Activated naive CD8-positive, alpha-beta T cell (primary cell): ENCODE measurements around the gene MMP23B.
A peak's percentile ranks its signal among the peaks of the same experiment; 100 is the strongest.
"Not testable (repeated sequence)": the region's sequence is repeated elsewhere in the genome, so short reads cannot be mapped to it uniquely, and the experiment has no call there.

Source experiments
- H3K27ac Mint-ChIP-seq: one replicate; pipeline ENCODE4 v1.8.0; 2021; ENCODE audit warnings: mixed read lengths
- H3K27me3 Mint-ChIP-seq: one replicate; pipeline ENCODE4 v1.8.0; 2021; ENCODE audit warnings: mixed read lengths
- H3K36me3 Mint-ChIP-seq: one replicate; pipeline ENCODE4 v1.8.0; 2021; ENCODE audit warnings: mixed read lengths
- H3K4me1 Mint-ChIP-seq: one replicate; pipeline ENCODE4 v1.8.0; 2021; ENCODE audit warnings: low read depth, mixed read lengths
- H3K4me3 Mint-ChIP-seq: one replicate; pipeline ENCODE4 v1.8.0; 2021; ENCODE audit warnings: mild to moderate bottlenecking, mixed read lengths
- H3K9me3 Mint-ChIP-seq: one replicate; pipeline ENCODE4 v1.8.0; 2021; ENCODE audit warnings: low read depth, mixed read lengths

Gene MMP23B

DNA sequence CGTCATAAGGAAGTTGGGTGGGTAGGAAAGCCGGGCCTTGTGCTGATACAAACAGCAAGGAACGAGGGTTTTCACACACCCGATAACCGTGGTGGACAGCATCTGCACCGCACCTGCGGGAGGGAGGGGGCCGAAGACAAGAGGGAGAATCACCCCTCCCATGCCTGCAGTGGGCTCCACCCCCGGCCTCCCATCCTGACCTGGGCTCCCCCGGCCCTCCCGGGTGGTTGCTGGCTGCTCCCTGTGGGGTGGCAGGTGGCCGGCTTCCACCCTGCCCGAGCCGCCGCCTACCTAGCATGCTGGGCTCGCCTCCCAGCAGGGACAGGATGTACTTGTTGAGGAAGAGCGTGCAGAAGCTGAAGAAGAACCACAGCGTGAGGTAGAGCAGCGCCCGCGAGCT, 44.1 kb downstream of the MMP23B start:
- not testable (repeated sequence) for H3K27ac Mint-ChIP-seq, H3K36me3 Mint-ChIP-seq, H3K9me3 Mint-ChIP-seq, H3K27me3 Mint-ChIP-seq, H3K4me3 Mint-ChIP-seq
- H3K4me1 Mint-ChIP-seq, result peaks cover 28% of the 10 kb centered on the region

DNA sequence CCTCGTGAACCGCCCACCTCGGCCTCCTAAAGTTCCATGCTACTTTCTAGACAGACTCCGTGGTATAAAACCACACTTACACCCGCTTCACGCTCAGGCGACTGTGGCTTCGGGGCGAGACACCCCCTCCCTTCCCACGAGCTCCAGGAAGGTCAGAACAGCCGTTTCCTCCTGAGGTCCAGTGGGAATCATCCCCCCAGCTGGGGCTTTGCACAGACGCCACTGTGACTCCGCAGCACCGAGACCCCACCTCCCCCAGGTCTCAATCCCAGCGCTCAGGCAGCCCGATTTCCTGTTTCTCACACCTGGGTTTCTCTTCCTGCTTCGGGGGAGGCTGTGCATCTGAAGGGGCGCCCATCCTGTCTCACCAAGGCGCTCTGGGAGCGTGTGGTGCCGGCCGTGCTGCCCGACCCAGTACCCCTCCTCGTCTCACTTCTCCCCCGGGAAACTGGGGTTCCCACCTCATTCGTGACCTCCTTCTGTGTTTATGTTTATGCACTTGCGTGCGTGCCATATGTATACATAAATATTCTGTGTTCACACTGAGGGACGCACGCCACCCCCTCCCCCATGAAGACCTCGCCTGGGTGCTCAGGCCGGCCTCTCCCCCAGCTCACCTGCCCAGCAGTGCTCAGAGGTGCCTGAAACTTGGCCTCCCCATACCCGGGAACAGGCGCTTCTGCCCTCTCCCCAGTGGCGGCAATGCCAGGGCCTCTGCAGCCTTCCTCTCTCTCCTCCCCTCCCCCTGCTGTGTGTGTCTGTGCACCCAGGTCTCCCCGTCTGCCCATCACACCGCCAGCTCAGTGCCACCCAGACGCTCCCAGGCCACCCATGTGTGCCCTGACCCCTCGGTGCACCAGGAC, 46.0 kb downstream of the MMP23B start:
- Mint-ChIP-seq H3K9me3 (no peaks in the 10 kb centered on the region), H3K36me3 (no peaks in the 10 kb centered on the region), H3K27ac (peak overlapping the region; percentile 98), H3K4me3 (peak overlapping the region; percentile 91), H3K27me3 (no peaks in the 10 kb centered on the region), H3K4me1 (peaks cover 33% of the 10 kb centered on the region)

DNA sequence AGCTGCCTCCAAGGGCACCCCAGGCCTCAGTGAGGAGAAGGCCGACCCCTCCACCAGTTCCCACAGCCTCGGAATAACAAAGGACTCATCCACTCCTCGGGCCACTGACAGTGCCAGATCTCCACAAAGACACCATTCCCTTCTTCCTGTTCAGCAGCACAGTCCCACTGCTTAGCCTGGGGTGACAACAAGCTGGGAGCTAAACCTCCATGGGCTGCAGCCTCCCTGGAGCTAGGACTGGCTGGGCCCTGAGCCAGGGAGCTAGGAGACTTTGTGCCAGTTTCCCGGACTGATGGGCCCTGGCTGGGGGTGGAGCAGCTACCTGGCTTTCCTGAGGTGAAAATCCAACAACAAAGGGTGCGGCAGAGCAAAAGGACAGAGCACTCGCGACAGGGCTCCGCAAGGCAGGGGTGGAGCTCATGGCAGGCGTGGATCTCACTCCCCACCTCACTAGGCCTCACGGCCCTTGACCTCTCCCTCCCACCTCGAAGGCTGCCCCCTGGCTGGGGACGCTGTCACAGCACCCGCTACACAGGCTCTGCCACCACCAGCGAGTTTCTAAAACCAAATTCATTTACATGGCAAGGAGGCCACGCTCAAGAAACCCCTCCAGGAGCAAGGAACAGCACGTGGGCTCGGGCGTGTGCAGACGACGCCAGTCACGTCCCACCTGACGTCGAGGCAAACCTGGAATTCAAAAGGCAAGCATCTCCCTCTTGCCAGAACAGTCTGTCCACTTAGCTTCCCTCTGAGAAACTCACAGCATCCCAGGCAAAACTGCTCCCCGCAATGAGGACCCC, 46.8 kb downstream of the MMP23B start:
- peaks cover 40% of the 10 kb centered on the region for H3K4me1 Mint-ChIP-seq
- no peaks in the 10 kb centered on the region for H3K9me3 Mint-ChIP-seq
- H3K36me3 Mint-ChIP-seq, result no peaks in the 10 kb centered on the region
- peak overlapping the region; percentile 98 for H3K27ac Mint-ChIP-seq
- no peaks in the 10 kb centered on the region for H3K27me3 Mint-ChIP-seq
- H3K4me3 Mint-ChIP-seq, result peak overlapping the region; percentile 91

DNA sequence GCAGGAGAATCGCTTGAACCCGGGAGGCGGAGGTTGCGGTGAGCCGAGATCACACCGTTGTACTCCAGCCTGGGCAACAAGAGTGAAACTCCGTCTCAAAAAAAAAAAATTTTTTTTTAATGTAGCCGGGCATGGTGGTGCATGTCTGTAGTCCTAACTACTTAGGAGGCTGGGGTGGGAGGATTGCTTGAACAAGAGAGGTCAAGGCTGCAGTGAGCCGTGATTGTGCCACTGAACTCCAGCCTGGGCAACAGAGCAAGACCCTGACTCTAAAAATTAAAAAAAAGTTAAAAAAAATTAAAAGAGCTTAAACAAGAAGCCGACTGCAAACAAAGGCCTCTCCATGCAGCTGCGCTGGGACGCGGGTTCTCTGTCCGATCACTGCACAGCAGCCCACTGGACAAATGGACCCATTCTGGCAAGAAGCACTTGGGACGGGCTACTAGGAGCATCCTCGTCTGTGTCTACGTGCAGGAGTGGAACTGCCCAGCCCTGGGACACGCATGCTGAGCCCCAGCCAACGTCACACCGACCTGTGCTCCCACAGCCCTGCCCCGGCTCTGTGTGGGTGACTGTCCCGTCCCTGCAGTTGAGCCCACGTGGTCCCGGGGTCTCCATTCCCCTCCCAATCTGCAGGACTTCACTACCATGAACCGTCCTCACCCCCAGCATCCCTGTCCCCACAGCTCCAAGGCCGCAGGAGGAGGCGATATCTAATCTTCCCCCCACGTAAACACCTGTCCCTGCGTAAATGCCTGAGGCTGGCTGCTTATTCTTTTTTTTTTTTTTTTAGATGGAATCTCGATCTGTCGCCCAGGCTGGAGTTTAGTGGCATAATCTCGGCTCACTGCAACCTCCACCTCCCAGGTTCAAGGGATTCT, 48.3 kb downstream of the MMP23B start:
- H3K27me3 Mint-ChIP-seq, result no peaks in the 10 kb centered on the region
- H3K9me3 Mint-ChIP-seq, result no peaks in the 10 kb centered on the region
- H3K36me3 Mint-ChIP-seq, result no peaks in the 10 kb centered on the region
- H3K4me3 Mint-ChIP-seq, result peak overlapping the region; percentile 7
- H3K4me1 Mint-ChIP-seq, result peaks cover 40% of the 10 kb centered on the region
- H3K27ac Mint-ChIP-seq, result no peak overlapping the region

DNA sequence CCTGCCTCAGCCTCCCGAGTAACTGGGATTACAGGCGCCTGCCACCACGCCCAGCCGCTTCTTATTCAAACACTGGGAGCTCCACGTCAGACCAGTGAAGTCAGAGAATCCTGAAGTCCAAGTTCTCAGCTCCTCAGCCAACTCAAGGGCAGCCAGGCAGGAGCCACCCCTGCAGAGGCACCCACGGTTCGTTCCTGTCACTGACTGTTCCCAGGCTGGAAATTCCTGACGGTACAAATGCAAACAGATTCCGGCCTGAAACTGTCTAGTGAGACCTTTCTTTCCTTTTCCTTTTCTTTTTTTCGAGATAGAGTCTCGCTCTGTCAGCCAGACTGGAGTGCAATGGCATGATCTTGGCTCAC, 48.9 kb downstream of the MMP23B start:
- no peaks in the 10 kb centered on the region for H3K27me3 Mint-ChIP-seq
- H3K4me3 Mint-ChIP-seq, result peak overlapping the region; percentile 7
- no peaks in the 10 kb centered on the region for H3K9me3 Mint-ChIP-seq
- peaks cover 43% of the 10 kb centered on the region for H3K4me1 Mint-ChIP-seq
- no peaks in the 10 kb centered on the region for H3K36me3 Mint-ChIP-seq
- peak overlapping the region; percentile 41 for H3K27ac Mint-ChIP-seq

DNA sequence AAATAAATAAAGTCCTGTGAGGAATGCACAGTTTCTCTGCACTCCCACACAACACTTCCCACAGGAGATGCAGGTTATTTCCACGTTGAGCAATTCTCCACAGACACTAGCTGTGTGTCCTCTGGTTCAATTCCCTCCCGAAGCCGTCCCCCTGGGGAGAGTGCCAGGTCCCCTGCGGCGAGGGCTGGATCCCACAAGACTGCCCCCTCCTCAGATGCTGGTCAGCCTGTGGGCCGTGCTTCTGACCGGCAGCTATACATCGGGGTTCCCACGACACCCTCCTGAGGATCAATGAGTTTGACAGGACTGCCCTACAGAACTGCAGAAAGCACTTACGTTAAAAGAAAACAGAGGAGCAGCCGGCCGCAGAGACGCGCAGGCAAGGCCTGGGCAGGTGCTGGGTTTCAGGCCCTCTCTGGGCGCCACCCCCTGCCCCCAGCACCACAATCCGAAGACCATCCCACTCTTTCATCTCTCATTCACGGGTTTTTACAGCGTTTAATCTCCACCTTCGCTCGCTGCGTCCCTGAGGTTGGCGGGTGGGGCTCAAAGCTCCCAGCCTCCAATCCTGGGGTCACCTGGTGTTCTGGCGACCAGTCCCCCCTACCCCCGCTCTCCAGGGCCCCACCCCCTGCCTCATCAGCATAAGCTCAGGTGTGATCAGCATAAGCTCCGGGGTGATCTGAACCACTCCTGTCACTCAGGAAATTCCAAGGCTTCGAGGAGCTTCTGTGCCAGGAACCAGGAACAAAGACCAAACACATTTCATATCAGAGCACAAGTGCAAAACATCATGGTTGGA, 51.3 kb downstream of the MMP23B start:
- Mint-ChIP-seq H3K4me3 (no peak overlapping the region), H3K4me1 (peaks cover 45% of the 10 kb centered on the region), H3K36me3 (peaks cover 3% of the 10 kb centered on the region), H3K9me3 (no peaks in the 10 kb centered on the region), H3K27ac (peak overlapping the region; percentile 16), H3K27me3 (no peaks in the 10 kb centered on the region)
